NCI-H2081 (cell line): ENCODE measurements around the gene AJAP1.
"Not testable (repeated sequence)": the region's sequence is repeated elsewhere in the genome, so short reads cannot be mapped to it uniquely, and the experiment has no call there.

Source experiments
- DNase-seq, 2 experiments: peaks; one replicate each; lab custom pipeline; 2025; lab: John Stamatoyannopoulos, UW

AJAP1 gene, protein sequence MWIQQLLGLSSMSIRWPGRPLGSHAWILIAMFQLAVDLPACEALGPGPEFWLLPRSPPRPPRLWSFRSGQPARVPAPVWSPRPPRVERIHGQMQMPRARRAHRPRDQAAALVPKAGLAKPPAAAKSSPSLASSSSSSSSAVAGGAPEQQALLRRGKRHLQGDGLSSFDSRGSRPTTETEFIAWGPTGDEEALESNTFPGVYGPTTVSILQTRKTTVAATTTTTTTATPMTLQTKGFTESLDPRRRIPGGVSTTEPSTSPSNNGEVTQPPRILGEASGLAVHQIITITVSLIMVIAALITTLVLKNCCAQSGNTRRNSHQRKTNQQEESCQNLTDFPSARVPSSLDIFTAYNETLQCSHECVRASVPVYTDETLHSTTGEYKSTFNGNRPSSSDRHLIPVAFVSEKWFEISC

DNA sequence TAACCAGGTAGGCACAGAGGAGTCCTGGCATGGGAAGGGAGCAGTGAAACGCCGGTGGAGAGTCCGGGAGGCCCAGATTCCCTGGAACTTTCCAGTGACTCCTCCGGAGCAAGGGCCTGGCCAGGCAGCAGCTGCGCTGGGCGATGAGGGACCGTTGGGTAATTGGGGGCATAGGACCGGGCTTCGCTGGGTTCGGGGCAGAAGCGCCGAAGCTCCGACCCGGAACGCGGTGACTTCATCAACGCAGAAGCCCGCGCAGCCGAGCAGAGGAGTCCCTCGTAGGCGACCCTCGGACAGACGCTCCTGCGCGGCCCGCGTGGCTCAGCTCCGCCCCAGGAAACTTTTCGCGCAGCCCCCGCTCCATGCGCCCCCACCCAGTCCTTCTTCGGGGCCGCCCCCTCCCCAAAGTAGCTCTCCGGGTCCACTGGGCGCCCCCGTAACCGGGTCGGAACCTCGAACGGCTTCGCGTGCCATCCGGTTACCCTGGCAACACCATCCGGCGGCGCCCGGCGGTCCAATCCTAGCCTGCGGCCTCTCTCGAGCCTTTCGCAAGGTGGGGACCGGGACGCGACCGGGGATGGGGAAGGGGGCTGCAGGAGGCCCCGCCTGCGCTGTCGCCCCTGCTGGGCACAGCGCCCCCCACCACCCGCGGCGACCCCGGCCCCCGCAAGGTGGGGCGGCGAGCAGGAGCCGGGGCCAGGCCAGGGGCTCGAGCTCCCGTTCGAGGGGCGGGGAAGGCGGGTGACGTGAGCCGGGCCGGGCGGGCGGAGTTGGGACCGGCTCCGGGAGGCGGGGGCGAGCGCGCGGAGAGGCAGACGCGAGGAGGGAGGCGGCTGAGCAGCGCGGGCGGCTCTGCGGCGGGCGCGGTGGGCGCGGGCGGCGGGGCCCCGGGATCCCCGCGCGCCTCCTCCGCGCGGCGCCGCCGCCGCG, at the start of gene AJAP1:
TSS of gene AJAP1 (plus strand) at position 814 of the 930 bp plus-strand sequence. CDS start 817 bp downstream, outside the sequence.
- no peak for DNase-seq

DNA sequence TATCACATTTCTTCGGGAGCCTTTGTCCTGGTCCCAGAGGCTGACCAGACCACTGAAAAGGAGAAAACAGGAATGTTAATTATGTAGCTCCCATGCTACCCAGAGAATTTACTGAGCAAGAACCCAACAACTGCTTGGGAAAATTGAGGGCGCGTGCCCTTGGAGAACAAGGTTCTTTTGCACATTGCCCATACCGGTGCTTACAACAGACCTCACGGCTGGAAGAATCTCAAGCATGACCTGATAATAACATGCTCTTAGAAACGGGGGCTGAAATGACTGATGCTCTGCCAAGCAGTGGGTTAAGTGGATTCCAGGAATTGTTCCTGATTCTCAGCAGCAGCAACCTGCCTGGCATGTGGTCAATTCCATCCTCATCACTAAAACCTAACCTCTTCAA, 49.3 kb upstream of the AJAP1 start:
- no peak for DNase-seq

DNA sequence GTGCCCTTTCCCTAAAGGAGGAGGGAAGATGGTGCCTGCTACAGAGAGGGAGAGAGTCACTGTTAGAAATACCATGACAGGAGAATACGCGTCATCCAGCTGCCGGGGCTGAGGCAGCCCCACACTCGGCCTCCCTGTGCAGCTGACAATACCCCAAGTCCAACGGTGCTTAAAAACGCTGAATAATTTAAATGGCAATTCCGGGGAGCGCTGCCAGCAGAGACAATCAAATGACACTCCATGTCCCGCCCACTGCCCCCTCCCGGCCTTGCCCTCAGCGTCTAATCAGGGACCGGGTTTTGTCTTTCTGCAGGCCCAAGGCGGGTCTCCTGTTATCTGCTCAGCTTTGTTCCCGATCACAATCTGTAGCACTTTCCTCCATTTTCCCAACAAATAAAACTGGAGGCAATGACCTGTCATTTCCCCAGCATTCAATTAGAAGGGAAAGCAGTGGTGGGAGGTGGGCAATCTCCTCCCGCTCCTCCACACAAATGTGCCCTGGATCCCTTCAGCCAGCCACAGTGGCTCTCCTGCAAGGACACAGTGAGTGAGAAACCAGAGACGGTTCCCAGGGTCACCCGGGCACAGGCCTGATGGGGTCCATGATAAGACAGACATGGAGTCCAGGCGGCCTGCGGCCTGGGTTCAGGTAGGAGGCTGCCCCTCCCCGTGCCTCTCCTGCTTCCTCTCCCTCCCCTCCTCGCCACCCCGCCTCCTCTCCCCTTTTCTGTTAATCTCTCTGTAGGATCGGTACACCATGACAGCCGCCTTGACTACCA, 42.7 kb upstream of the AJAP1 start:
- no peak for DNase-seq

DNA sequence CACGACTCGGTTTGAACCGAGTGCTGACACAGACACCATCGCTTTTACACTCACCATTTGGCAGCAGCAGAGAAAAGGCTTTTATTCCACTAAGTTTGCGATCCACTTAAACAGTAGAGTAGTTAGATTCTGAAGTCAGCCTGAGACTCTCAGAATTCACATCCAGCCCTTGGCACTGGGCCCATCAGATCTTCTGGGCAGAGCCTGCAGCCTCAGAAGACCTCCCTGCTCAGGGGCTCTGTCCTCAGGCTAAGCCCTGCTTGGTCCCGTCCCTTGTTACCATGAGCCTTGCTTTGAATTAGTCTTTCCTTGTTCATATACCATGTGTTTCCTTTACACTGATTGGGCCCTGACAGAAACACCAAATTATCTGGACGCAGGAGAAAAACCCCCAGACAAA, 41.4 kb upstream of the AJAP1 start:
- no peak for DNase-seq

DNA sequence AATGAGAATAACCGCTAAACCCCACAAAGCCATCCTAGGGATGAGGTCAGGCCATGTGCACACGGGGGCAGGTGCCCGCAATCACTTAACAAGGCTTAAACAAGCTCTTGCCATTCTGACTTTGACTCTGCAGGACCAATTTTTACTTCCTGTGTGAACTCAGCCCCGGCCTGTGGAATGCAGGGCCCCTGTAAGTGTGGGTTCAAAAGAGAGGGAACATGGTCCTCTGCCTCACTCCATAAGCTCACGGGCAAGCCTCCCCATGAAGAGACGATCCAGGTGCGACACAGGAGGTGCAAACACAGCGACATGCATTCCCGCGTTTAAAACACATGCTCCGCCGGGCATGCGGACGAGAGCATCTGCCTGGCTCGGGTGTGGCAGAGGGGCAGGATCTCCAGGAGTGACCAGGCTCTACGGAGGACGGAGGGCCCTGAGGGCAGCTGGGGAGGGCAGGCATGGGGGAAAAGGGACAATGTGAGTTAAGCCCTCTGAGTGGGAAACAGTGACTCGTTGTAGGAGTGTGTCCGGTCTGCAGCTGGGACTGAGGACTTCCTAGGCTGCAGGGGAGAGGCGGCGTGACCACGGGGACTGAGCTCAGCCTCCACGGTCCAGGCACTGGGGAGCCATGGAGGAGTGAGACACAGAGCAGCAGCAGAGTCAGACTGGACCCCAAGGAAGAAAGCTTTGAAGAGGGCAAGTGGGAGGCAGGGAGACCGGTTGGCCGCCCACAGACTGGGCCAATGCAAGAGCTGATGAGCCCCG, 40.6 kb upstream of the AJAP1 start:
- DNase-seq: no peak

DNA sequence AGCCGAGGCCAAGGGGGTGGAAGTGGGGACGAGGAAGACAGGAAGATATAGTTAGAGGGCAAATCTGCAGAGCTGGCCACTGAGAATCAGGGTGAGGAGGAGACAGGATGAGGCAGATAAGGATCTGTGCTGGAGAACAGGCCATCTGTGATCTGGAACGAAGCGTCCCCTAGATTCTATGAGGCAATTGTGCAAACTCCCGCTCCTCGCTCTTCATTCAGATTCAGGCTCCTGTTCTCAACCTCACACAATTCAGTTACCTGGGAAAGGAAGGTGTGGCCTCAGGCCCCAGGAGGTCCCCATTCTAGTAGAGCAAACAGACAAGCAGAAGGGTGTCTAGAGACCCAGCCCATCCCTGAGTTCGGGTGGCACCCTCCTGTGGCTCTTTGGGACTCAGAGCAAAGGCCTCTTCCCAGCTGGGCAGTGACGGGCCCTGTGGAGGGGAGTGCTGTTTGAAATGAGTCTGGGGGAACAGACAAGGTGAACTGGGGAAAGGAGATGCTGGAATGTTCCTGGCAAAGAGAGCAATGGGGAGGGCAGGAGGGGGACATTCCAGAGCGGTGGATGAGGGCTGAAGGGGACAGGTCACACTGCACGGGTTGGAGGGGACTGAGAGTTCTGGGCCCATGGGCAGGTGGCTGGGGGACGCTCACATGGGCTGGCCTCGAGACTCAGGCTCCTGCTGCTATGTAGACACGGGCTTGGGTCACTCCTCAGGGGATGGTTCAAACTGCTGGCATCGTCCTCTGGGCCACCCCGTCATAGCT, 39.9 kb upstream of the AJAP1 start:
- no peak for DNase-seq

DNA sequence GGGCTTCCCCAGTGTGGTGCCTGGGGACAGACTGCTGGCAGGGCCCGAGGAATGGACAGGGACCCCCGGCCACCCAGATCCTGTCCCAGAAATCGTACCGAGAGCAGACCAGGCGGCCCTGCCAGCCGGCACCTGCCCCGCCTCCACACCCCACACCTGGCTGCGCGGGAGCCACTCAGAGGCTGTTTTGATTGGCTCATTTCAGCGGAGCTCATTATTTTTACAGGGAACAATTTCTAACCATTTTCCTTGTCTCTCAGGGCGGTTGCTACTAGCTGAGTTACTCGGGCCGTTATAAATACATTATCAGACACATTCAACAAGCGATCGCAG, 39.3 kb upstream of the AJAP1 start:
- no peak for DNase-seq

DNA sequence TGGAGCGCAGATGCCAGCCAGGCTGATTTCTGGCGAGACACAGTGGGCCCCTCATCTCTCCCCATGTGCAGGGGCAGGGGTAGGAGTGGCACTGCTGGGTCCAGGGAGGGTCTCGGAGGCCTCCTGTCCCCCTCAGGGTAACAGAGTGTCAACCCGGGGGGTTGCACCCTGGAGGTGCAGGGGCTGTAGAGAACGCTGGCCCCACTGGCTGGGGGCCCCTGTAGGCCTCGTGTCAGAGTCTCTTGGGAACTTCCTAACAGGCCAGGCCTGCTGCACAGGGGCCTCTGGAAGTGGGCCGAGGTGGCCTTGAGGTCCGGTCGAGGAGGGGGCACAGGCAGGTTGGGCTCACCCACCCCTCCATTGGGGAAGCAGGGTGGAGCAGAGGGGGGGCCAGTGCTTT, 38.9 kb upstream of the AJAP1 start:
- DNase-seq: no peak

DNA sequence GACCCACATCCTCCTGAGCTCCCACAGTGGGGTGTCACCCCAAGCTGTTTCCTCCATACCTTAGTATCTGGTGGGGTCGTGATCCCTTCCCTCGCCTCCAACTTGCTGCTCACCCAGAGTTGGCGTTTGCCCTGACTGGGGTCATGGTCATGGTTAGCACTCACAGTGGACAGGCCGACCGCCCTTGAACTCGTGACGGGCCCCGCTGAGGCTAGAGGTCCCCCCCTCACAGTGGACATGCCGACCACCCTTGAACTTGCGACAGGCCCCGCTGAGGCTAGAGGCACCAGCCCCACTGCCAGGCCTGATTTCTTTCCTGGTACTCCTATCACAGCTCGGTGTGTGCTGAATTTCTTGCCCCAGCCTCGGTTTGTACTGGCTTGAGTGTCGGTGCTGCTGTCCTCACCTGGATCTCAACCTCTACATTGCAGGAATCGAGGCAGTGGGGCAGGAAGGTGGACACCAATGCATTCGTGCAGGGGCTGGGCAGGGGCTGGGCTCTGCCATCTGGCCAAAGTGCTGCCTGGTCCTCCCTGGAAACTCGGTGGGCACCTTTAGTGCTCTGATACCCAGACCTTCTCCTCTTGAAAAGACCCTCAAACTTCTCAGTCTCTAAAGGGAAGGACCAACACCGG, 37.5 kb upstream of the AJAP1 start:
- no peak for DNase-seq

DNA sequence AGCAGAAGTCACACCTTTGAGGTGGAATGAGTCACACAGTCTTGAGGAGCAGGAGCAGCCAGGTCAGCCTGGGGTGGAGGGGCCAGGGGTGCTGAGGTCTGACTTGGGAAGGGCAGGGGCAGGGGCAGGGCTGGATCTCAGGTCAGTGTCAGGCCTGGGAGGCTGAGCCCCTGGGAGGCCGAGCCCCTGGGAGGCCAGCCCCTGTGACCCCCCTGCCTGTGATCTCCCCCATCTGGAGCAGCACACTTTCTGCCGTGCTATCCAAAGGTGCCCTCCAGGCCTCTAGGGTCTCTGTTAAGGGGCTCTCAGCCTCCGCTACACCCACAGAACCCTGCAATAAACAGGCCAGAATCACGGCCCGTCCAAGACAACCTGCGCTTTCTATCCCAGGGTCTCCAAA, 36.9 kb upstream of the AJAP1 start:
- DNase-seq: no peak

DNA sequence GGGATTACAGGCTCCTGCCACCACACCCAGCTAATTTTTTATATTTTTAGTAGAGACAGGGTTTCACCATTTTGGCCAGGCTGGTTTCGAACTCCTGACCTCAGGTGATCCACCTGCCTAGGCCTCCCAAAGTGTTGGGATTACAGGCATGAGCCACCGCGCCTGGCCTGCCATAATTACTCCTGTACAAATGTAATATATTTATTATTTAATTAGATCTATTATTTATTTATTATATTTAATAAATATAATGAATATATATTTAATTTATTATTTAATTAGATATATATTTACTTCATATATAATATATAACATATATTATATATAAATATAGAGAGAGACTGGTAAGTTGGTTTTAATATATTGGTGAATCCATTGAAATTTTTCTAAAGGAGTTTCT, 35.6 kb upstream of the AJAP1 start:
- not testable (repeated sequence) for DNase-seq

DNA sequence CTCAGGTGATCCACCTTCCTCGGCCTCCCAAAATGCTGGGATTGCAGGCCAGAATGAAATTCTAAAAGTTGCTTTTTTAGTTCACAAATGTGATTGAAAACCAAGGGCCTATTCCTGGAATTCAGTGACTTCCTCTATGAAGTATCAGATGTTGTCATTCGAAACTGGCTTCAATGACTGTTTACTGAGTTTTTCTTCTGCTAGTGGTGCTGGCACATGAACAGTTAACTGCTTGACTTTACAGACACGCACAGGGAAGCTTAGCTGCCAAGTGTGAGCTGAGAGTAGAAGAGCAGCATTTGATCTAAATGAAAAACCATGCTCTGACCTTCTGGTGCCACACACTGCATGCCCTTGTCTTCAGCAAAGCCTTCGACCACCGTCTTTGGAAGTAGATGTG, 32.8 kb upstream of the AJAP1 start:
- no peak for DNase-seq

DNA sequence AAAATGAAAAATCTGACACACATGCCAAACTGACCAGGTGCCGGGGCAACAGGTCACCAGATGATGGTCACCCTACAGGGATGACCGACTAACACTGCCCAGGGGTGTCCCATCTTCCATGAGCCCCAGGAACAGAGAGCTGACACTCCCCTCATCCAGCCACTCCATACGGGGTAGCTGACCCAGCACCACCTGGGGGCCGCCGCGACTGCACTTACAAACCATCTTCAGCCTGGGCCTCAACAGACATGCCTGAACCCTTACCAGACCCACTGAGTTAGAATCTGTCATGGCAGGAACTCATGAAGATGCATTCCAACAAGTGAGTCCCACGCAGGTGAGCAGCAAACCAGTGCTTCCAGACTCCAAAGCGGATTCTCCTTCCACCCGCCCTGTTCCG, 31.6 kb upstream of the AJAP1 start:
- DNase-seq: no peak

DNA sequence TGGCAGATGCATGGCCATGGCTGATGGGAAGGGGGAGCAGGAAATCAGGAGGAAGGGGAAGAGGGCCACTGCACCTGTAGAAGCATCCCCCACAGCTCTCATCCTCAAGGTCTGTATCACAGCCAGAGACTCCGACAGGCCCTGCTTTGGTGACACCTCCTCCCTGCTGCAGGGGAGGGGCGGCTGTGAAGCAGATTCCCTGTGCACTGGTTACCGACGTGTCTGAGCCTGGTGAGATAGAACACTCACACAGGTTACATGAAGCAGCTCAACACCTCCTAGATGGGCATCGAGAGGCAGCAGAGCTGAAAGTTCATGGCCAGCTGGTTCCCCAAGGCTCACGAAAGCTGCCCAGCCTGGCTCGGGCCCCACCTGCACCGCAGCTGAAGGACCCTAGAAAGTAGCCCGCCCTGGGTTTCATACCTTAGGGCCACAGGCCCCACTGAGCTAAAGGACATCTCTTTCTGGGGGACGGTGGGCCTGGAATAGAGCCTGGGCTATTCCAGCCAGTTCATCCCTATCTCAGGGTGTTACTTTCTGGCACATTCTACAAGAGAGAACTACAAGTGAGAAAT, 30.2 kb upstream of the AJAP1 start:
- DNase-seq: no peak

DNA sequence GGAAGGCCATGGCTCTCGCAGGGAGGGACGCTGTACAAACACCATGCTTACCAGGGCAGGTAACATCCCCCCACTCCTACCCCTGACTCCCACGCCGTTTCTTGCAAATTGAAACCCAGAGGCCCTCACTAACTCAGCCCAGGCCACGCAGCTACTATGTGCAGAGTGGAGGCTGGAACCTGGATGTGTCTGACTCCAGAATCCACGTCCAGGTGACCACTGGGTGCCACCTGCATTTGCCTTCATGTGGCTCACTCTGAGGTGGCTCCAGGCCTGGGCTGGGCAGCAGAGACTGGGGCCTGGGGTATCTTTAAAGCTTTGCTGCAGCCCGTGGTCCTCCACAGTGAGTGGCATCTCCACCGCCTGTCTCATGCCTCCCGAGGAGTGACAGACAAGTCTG, 29.6 kb upstream of the AJAP1 start:
- no peak for DNase-seq

DNA sequence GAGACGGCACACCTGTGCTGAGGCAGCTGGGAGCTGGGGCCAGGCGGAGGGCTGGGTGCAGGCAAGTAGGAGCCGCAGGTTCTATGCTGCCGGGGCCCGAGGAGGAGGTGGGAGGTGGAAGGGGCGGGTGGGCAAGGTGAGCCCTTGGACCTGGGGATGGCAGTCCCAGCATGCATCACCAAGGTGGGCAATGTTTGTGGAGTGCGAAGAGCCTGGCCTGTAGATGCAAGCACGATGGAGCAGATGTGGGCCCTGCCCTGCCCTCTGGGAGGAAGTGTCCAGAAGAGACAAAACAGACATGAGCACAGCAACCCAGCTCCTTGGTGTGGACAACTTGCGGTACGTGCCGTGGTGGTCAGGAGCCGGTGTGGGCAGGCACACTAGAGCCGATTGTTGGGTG, 28.3 kb upstream of the AJAP1 start:
- DNase-seq: no peak

DNA sequence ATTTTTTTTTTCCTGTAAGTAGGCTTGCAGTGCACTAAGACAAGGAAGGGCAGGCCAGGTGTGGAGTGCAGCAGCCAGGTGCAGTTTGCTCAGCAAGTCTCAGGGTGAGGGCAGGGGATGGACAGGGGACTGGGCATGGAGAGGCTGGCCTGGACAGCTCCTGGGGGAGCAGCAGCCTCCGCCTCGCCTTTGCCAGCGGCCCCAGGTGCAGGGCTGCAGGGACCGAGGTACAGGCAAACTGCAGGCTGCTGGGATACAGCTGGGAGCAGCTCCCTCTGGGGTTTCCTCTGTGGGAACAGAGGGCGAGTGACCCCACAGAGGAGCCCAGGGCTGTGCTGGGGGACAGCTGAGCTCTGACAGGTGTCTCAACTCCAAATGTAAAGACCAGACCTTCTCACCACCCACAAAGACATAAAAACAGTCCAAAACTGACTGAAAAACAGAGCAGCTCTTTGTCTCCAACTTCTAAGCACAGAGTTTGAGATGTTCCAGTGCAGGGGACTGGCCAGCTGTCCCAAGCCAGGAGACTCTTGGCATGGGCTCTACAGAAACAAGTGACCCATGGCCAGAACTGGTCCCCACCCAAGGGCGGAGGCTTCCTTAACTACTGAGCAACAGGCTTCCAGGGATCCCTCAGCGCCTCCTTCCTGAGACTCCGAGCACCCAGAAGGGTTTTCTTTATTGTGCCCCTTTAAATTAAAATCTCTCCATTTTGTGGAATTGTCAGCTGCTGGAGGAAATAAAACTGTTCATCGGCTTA, 27.7 kb upstream of the AJAP1 start:
- DNase-seq: no peak

DNA sequence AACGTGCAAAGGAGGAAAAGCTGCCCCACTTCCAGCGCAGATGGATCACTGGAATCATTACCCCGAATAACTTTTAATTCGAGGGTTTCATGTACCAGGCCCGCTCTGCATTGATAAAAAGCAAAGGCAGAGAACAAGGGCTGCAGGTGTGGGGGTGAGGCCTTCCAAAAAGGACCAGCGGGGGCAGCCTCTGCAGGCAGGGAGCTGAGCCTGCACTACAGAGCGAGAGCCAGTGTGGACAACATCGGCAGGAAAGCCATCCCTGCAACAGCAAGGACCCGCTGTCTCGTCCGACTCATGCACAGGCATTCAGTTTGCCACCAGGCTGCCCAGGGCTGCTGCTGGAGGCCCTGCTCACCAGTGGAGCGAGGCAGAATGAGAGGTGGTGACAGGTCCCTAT, 27.1 kb upstream of the AJAP1 start:
- DNase-seq: no peak

DNA sequence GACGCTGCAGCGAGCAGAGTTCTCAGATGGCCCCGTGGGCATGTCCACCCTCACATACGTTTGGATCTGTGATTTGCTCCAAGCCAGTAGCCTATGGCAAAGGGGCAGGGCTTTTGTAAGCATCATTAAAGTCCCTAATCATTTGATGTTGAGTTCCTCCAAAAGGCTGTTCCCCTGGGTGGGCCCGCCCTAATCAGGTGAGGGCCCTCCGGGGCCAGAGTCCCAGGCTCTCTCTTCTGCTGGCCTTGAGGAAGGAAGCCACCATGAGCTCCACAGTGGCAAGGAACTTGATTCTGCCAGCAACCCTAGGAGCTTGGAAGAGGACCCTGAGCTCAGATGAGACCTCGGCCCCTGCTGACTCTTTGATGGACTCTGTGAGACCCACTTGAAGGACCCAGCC, 25.4 kb upstream of the AJAP1 start:
- DNase-seq: no peak
